ENCODE measurements around the gene PPP1R3G.

- TF ChIP-seq EP300 (IDR thresholded peaks at IDR 0.05; ENCODE audit: borderline replicate concordance): no peak
- TF ChIP-seq, protein P1, sequence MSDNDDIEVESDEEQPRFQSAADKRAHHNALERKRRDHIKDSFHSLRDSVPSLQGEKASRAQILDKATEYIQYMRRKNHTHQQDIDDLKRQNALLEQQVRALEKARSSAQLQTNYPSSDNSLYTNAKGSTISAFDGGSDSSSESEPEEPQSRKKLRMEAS (IDR thresholded peaks at IDR 0.05): no peak
- TF ChIP-seq FOXM1 (IDR thresholded peaks at IDR 0.05; ENCODE audit: borderline replicate concordance, low read depth): no peak
- no peak for TF ChIP-seq CEBPB (IDR thresholded peaks at IDR 0.05)
- TF ChIP-seq TAF1 (IDR thresholded peaks at IDR 0.05; ENCODE audit: low read depth): no peak
- TF ChIP-seq USF1 (IDR thresholded peaks at IDR 0.05): no peak
- TF ChIP-seq EGR1 (IDR thresholded peaks at IDR 0.05): no peak
- no peak for TF ChIP-seq NFIC (IDR thresholded peaks at IDR 0.05)
- TF ChIP-seq, protein P2, sequence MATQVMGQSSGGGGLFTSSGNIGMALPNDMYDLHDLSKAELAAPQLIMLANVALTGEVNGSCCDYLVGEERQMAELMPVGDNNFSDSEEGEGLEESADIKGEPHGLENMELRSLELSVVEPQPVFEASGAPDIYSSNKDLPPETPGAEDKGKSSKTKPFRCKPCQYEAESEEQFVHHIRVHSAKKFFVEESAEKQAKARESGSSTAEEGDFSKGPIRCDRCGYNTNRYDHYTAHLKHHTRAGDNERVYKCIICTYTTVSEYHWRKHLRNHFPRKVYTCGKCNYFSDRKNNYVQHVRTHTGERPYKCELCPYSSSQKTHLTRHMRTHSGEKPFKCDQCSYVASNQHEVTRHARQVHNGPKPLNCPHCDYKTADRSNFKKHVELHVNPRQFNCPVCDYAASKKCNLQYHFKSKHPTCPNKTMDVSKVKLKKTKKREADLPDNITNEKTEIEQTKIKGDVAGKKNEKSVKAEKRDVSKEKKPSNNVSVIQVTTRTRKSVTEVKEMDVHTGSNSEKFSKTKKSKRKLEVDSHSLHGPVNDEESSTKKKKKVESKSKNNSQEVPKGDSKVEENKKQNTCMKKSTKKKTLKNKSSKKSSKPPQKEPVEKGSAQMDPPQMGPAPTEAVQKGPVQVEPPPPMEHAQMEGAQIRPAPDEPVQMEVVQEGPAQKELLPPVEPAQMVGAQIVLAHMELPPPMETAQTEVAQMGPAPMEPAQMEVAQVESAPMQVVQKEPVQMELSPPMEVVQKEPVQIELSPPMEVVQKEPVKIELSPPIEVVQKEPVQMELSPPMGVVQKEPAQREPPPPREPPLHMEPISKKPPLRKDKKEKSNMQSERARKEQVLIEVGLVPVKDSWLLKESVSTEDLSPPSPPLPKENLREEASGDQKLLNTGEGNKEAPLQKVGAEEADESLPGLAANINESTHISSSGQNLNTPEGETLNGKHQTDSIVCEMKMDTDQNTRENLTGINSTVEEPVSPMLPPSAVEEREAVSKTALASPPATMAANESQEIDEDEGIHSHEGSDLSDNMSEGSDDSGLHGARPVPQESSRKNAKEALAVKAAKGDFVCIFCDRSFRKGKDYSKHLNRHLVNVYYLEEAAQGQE (IDR thresholded peaks at IDR 0.05; ENCODE audit: low read depth): no peak
- no peak for TF ChIP-seq TCF12 (IDR thresholded peaks at IDR 0.05; ENCODE audit: low read depth)
These were observed 13.9 kb upstream of the PPP1R3G start for GRCh38 chr6:5071216-5071615.
